Stimulated activated naive CD8-positive, alpha-beta T cell treated with anti-CD3 and anti-CD28 coated beads, Interleukin-15, Interleukin-2, amounts not matched to agents 100 ng/mL and 50 ng/mL, for 24 hours (primary cell): ENCODE results near the gene KLHDC8B.
A peak's percentile ranks its signal among the peaks of the same experiment; 100 is the strongest.

Experiments
- H3K27ac Mint-ChIP-seq: one replicate; pipeline ENCODE4 v1.8.0; 2021; ENCODE audit warnings: mild to moderate bottlenecking, mixed read lengths
- H3K27me3 Mint-ChIP-seq: one replicate; pipeline ENCODE4 v1.8.0; 2021; ENCODE audit warnings: mixed read lengths
- H3K36me3 Mint-ChIP-seq: one replicate; pipeline ENCODE4 v1.8.0; 2021; ENCODE audit warnings: low read depth, mixed read lengths
- H3K4me1 Mint-ChIP-seq: one replicate; pipeline ENCODE4 v1.8.0; 2021; ENCODE audit warnings: low read depth, mixed read lengths
- H3K4me3 Mint-ChIP-seq: one replicate; pipeline ENCODE4 v1.8.0; 2021; ENCODE audit warnings: mild to moderate bottlenecking, mixed read lengths
- H3K9me3 Mint-ChIP-seq: one replicate; pipeline ENCODE4 v1.8.0; 2021; ENCODE audit warnings: mixed read lengths

KLHDC8B gene

GRCh38 chr3:49140080-49140479 lies 31.3 kb upstream of the KLHDC8B start:
- Mint-ChIP-seq H3K4me1 (no peaks in the 10 kb centered on the region), H3K27ac (no peak overlapping the region), H3K4me3 (no peak overlapping the region), H3K27me3 (peaks cover 8% of the 10 kb centered on the region), H3K36me3 (no peaks in the 10 kb centered on the region), H3K9me3 (no peaks in the 10 kb centered on the region)

DNA sequence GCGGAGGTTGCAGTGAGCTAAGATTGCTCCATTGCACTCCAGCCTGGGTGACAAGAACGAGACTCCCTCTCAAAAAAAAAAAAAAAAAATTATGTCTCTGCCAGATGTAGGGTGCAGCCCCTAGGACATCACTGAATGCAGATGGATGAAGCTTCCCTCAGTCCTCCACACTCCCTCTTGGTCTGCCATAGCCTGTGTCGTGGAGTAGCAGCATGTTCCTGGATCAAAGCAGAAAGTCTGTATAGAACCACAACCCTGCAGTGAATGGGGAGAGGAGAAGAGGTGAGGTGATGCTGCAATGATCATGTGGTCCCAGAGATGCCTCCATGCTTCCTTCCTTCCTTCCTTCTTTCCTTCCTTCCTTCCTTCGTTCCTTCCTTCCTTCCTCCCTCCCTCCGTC lies 23.2 kb upstream of the KLHDC8B start:
- Mint-ChIP-seq H3K27me3 (no peaks in the 10 kb centered on the region), H3K4me3 (no peak overlapping the region), H3K4me1 (no peaks in the 10 kb centered on the region), H3K9me3 (no peaks in the 10 kb centered on the region), H3K27ac (no peak overlapping the region), H3K36me3 (no peaks in the 10 kb centered on the region)

DNA sequence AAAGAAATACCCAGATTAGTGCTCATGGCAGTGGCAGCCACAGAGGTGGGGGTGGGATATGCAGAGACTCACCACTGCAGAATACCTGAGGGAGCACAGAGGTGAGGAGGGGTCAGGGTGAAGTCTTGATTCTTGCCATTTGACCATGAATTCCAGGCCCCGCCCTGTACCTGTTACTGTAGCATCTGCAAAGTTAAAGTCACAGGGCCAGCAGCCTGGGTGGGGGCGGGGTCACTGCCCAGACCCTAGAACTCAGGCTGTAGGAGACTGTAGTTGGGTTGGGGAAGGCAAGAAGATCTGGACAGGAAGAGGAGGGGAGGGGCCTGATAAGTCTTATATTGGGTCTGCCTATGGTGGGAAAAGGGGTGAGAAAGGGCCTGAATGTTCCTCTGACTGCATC lies 19.8 kb upstream of the KLHDC8B start:
- no peaks in the 10 kb centered on the region for H3K36me3 Mint-ChIP-seq
- no peaks in the 10 kb centered on the region for H3K4me1 Mint-ChIP-seq
- no peak overlapping the region for H3K4me3 Mint-ChIP-seq
- no peaks in the 10 kb centered on the region for H3K27me3 Mint-ChIP-seq
- H3K27ac Mint-ChIP-seq = no peak overlapping the region
- H3K9me3 Mint-ChIP-seq = no peaks in the 10 kb centered on the region

DNA sequence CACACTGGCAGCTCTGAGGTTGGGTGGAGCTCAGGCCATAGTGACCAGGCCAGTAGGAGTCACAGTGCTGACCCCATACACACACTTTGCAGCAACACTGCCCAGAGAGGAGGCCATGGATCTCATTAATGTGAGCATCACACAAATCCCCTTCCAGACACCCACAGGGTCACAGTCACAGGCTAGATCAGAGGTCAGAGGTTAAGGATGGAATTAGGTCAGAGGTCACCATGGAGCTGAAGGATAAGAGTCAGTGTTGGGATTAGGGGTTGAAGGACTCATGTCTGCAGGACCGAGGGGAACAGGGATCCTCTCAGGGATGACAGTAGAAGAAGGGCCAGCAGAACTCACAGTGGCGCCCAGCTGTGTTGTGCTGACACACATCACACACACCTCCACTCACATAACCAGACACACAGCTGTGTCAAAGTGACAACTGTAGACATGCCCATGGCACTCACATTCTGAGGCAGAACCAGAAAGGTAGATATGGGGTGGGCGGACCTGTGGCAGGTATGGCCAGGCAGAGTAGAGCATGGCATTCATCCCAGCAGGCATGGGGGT lies 18.0 kb upstream of the KLHDC8B start:
- Mint-ChIP-seq H3K27ac (peak overlapping the region; percentile 16), H3K4me1 (no peaks in the 10 kb centered on the region)

GRCh38 chr3:49157289-49157688 lies 14.1 kb upstream of the KLHDC8B start:
- Mint-ChIP-seq H3K9me3 (no peaks in the 10 kb centered on the region), H3K27ac (no peak overlapping the region), H3K4me3 (no peak overlapping the region), H3K4me1 (peaks cover 13% of the 10 kb centered on the region), H3K27me3 (no peaks in the 10 kb centered on the region), H3K36me3 (no peaks in the 10 kb centered on the region)

More for the DNA sequence above, 18.0 kb upstream of the KLHDC8B start:
- Mint-ChIP-seq H3K9me3 (no peaks in the 10 kb centered on the region), H3K27me3 (no peaks in the 10 kb centered on the region), H3K36me3 (no peaks in the 10 kb centered on the region), H3K4me3 (no peak overlapping the region)

GRCh38 chr3:49158103-49158709 lies 13.2 kb upstream of the KLHDC8B start:
- H3K4me3 Mint-ChIP-seq = no peak overlapping the region
- no peaks in the 10 kb centered on the region for H3K27me3 Mint-ChIP-seq
- peaks cover 21% of the 10 kb centered on the region for H3K4me1 Mint-ChIP-seq
- H3K27ac Mint-ChIP-seq = no peak overlapping the region
- H3K9me3 Mint-ChIP-seq = no peaks in the 10 kb centered on the region
- no peaks in the 10 kb centered on the region for H3K36me3 Mint-ChIP-seq

GRCh38 chr3:49158792-49159191 lies 12.6 kb upstream of the KLHDC8B start:
- peaks cover 26% of the 10 kb centered on the region for H3K4me1 Mint-ChIP-seq
- H3K27me3 Mint-ChIP-seq = no peaks in the 10 kb centered on the region
- peak overlapping the region; percentile 71 for H3K27ac Mint-ChIP-seq
- no peaks in the 10 kb centered on the region for H3K9me3 Mint-ChIP-seq
- peaks cover 4% of the 10 kb centered on the region for H3K36me3 Mint-ChIP-seq
- no peak overlapping the region for H3K4me3 Mint-ChIP-seq

- Mint-ChIP-seq H3K4me3 (no peak overlapping the region), H3K36me3 (peaks cover 23% of the 10 kb centered on the region), H3K4me1 (peaks cover 43% of the 10 kb centered on the region), H3K27me3 (no peaks in the 10 kb centered on the region), H3K9me3 (no peaks in the 10 kb centered on the region), H3K27ac (peak overlapping the region; percentile 85)
These were observed 10.2 kb upstream of the KLHDC8B start for GRCh38 chr3:49161197-49161596.

- H3K4me3 Mint-ChIP-seq = peak overlapping the region; percentile 47
- peaks cover 23% of the 10 kb centered on the region for H3K36me3 Mint-ChIP-seq
- H3K27ac Mint-ChIP-seq = peak overlapping the region; percentile 85
- H3K4me1 Mint-ChIP-seq = peaks cover 49% of the 10 kb centered on the region
- H3K27me3 Mint-ChIP-seq = no peaks in the 10 kb centered on the region
- no peaks in the 10 kb centered on the region for H3K9me3 Mint-ChIP-seq
These were observed 9.4 kb upstream of the KLHDC8B start for GRCh38 chr3:49161808-49162530.

- H3K36me3 Mint-ChIP-seq = peaks cover 23% of the 10 kb centered on the region
- H3K27ac Mint-ChIP-seq = no peak overlapping the region
- H3K9me3 Mint-ChIP-seq = no peaks in the 10 kb centered on the region
- H3K27me3 Mint-ChIP-seq = no peaks in the 10 kb centered on the region
- peaks cover 49% of the 10 kb centered on the region for H3K4me1 Mint-ChIP-seq
- peak overlapping the region; percentile 43 for H3K4me3 Mint-ChIP-seq
These were observed 8.5 kb upstream of the KLHDC8B start for GRCh38 chr3:49162751-49163419.

- peaks cover 49% of the 10 kb centered on the region for H3K4me1 Mint-ChIP-seq
- peaks cover 23% of the 10 kb centered on the region for H3K36me3 Mint-ChIP-seq
- H3K27ac Mint-ChIP-seq = no peak overlapping the region
- H3K9me3 Mint-ChIP-seq = no peaks in the 10 kb centered on the region
- no peak overlapping the region for H3K4me3 Mint-ChIP-seq
- H3K27me3 Mint-ChIP-seq = no peaks in the 10 kb centered on the region
These were observed 7.8 kb upstream of the KLHDC8B start for GRCh38 chr3:49163609-49164008.

GRCh38 chr3:49164983-49165720 lies 6.2 kb upstream of the KLHDC8B start:
- Mint-ChIP-seq H3K4me1 (peaks cover 49% of the 10 kb centered on the region), H3K4me3 (peak overlapping the region; percentile 92), H3K27me3 (no peaks in the 10 kb centered on the region)

GRCh38 chr3:49165771-49166751 lies 5.3 kb upstream of the KLHDC8B start, which contains the start of gene CCDC71:
TSS of gene CCDC71 (minus strand) at chr3:49166331. CDS start at chr3:49164208, 2,123 bp downstream.
- H3K9me3 Mint-ChIP-seq = no peaks in the 10 kb centered on the region
- peaks cover 23% of the 10 kb centered on the region for H3K36me3 Mint-ChIP-seq
- H3K4me3 Mint-ChIP-seq = peak within 1 kb of the TSS; percentile 92
- H3K27ac Mint-ChIP-seq = peak within 1 kb of the TSS; percentile 90
- peaks cover 52% of the 10 kb centered on the region for H3K4me1 Mint-ChIP-seq
- H3K27me3 Mint-ChIP-seq = no peaks in the 10 kb centered on the region

More at GRCh38 chr3:49164983-49165720, 6.2 kb upstream of the KLHDC8B start:
- Mint-ChIP-seq H3K9me3 (no peaks in the 10 kb centered on the region), H3K27ac (peak overlapping the region; percentile 88), H3K36me3 (peaks cover 23% of the 10 kb centered on the region)
